GM12873 (cell line): ENCODE data around the gene SP6.
A peak's percentile ranks its signal among the peaks of the same experiment; 100 is the strongest.

ENCODE experiments used
- TF ChIP-seq, protein P1 (sequence below): IDR thresholded peaks from 2 replicates; pipeline ENCODE4 v1.5.1; 2012; ENCODE audit warnings: low read depth, mild to moderate bottlenecking, moderate library complexity, low read length, control low read depth; ENCODE audit not compliant: insufficient read depth; ENCODE audit errors: missing control alignments

SP6 gene

DNA sequence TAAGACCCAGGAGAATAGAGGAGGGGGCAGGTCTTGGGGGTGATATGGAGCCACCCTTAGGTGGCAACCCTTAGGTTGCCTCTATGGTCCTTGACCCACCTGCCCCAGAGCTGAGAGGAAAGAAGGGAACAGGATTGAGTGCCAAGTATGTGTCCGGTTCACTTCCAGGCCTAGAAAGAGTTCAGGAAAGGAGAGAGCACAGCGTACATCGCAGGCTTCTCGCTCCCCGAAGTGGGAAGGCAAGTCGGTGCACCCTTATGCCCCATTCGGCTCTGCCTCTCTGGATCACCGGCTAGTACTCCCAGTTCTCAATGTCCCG, 631 bp downstream of the SP6 start:
- TF ChIP-seq, protein P1, sequence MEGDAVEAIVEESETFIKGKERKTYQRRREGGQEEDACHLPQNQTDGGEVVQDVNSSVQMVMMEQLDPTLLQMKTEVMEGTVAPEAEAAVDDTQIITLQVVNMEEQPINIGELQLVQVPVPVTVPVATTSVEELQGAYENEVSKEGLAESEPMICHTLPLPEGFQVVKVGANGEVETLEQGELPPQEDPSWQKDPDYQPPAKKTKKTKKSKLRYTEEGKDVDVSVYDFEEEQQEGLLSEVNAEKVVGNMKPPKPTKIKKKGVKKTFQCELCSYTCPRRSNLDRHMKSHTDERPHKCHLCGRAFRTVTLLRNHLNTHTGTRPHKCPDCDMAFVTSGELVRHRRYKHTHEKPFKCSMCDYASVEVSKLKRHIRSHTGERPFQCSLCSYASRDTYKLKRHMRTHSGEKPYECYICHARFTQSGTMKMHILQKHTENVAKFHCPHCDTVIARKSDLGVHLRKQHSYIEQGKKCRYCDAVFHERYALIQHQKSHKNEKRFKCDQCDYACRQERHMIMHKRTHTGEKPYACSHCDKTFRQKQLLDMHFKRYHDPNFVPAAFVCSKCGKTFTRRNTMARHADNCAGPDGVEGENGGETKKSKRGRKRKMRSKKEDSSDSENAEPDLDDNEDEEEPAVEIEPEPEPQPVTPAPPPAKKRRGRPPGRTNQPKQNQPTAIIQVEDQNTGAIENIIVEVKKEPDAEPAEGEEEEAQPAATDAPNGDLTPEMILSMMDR: no peak

DNA sequence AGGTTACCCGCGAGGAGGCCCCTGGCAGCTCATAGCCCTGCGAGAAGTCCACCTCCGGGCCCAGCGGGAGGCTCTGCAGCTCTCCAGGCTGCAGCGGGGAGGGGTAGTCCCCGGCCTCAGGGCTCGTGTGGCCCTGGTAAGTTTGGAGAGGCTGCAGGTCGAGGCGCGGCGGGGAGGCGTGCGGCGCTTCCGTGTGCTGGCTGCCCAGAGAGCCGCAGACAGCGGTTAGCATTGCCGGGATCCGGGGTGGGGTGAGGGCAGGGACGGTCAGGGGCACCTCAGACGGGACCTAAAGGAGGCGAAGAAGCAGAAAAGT, 2.8 kb downstream of the SP6 start:
- TF ChIP-seq, protein P1: no peak

DNA sequence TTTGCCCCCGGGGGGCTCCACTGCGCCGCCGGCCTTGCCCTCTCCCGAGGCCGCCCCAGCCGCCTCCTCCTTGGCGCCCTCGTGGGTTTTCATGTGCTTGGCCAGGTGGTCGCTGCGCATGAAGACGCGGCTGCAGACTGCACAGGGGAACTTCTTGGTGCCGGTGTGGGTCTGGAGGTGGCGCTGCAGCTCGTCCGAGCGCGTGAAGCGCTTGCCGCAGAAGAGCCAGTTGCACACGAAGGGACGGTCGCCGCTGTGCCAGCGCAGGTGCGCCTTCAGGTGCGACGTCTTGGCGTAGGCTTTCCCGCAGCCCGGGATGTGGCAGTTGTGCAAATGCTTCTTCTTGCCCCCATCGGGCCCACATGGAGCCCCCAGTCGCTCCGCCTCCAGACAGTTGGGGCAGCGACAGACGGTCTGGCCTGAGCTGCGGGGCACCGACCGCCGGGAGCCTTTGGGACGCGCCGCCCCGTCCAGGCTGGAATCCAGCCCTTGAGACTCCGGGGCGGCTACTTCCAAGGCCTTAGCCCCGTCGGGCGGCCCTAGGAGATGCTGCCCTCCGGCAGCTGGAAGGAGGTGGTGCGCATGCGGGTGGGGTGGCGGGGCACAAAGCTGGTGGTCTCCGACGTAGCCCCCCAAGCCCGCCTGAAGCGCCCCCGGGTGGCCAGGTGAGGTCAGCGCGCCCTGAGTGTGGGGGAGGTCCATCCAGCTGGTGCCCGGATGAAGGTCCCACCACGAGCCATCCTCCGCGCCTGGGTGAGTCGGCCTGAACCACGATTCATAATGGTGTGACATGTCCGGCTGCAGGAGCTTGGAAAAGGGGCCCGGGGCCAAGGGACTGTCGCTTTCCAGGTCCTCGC, 3.4 kb downstream of the SP6 start:
- TF ChIP-seq, protein P1: peak; percentile 34

DNA sequence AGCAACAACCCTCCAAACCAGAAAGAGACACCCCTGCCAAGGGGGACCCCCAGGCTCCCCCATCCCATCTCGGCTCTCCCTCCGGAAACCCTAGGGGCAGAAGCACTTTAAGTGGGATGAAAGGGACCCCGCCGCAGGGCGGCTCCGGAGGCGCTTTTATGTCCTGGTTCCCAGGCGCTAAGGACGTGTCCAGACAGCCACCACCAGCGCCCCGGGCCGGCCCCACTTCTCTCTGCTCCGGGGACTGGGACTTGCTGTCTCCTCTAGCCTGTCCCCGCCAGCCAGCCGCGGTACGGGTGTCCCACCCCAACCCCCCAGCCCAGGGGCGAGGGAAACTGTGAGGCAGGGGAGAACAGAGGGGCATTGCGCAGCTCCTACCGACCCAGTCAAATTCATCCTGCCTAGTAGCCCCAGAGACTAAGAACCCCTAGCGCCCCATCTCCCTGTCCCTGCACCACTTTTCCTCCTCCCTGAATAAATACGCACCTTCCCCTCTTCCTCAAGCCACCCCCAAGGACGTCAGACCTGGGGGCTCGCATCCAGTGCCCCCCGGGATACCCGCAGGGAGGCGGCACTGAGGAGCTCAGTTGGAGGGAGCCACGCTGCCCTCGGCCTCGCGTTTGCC, 4.1 kb downstream of the SP6 start:
- TF ChIP-seq, protein P1: no peak

DNA sequence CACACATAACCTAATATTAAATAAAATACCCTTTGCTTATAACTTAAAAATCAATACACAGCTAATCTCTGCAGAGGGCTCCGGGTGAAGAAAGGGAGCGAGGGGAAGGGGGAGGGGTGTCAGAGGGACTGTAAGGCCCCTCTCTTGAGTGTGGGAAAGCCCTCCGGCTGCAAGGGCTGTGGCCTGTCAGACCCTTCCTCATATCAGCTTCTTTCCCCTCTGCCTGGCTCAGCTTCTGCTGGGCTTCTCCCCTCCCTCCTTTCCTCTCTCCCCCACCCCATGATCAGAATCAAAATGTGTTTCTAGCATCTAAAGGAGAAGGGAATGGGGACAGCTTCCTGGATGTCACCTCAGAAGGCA, 5.3 kb downstream of the SP6 start:
- TF ChIP-seq, protein P1: no peak

DNA sequence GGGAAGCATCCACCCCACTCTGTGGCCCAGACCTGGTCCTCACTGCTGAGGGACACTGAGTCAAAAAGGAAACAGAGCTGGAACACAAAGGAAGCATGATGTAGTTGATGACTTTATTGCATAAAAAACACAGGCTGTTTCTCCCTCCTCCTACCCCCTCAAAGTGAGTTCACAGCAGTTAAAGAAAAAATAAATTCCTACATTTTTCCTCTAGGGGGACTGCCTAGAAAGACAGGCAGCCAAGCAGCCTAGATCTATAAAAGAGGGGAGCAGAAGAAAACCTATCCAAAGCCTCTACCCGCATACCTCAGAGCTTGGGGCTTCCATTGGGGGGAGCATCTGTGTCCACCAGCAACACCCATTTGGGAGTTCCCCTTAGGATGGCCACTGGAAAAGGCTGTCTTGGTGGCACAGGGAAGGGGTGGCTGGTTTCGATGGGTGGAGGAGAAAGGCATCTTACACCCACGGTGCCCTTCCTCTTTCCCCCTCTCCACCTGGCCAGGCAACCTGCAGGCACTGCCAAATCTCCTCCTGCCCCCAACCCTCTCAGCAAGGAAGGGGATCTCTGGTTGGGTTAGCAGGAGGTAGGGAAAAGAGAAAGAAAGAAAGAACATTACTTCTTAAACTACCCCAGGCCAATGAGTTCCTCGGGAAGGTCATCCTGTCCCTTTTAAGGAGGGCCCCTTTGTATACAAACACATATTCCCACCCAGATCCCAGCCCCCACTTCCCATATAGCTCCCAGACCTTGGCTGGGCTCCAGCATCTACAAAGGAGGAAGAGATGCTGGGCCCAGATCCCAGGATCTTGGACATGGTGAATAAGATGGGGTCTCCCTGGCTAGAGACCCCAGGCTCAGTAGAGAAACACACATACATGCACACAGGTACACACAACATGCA, 5.9 kb downstream of the SP6 start:
- TF ChIP-seq, protein P1: peak; percentile 42

DNA sequence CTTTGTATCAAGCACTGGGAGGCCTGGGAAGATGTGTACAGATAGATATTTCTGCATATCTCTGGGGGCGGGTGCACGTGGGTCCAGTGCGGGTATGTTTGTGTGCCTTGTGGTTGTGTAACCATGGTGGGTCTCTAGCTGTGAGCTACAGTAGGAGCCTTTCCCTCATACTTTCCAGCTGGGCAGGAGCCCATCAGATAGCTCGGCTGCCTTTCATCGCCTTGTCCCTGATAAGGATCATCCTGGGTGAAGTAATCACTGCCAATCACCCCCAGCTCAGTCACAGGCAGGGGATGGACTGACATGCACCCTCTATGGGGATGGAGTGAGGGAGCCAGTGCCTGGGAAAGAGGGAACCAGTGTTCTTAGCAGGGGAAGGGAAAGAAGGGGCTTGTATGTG, 6.7 kb downstream of the SP6 start:
- TF ChIP-seq, protein P1: no peak
